GM21390 (cell line): Measurements from ENCODE around the gene XPNPEP2.
"Not testable (repeated sequence)": the region's sequence is repeated elsewhere in the genome, so short reads cannot be mapped to it uniquely, and the experiment has no call there.

Experiments
- ATAC-seq: cut with Tn5 transposase; IDR thresholded peaks from one replicate; pipeline ENCODE4 v1.9.1; 2021; ENCODE audit not compliant: unreplicated experiment

Gene XPNPEP2

GRCh38 chrX:129719931-129720530 lies 18.7 kb upstream of the XPNPEP2 start:
- ATAC-seq: no peak

- ATAC-seq: no peak
Observed at GRCh38 chrX:129720741-129721140, 18.0 kb upstream of the XPNPEP2 start.

GRCh38 chrX:129721414-129721813 lies 17.4 kb upstream of the XPNPEP2 start:
- ATAC-seq: no peak

GRCh38 chrX:129721870-129722269 lies 16.9 kb upstream of the XPNPEP2 start:
- ATAC-seq: no peak

DNA sequence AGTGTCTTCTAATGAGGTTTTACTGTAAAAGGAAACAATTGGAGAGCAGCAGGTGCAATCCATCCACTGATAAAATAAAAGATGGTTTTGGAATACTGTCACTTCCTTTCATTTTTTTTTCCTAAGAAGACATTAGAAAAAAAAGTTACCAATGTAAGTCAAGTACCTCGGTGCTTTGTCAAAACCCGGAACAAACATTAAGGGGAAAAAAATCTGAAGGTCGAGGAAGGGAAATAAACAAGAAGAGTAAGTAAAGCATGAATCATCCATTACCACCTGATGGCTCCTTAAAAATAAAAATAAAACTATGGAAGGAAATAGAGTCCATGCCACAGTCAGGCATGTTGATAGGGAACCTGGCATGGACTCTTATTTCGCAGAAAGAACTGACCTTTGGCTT lies 15.3 kb upstream of the XPNPEP2 start:
- ATAC-seq: no peak

DNA sequence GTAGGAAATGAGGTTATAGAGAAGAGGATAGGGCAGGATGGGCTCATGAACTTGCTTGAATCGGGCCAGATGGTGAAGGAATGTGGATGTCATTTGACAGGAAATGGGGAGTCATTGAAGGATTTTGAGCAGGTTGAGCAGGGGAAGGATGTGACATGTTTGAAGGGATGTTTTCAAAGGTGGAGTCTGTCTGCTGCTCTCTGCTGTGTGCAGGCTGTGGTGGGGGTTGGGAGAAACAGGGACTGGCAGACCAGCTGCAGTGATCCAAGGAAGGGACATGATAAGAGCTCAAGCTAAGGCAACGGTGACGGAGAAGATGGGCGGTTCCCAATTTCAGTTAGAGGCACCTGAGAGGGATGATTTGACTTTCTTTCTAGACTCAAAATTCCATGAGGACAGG lies 14.0 kb upstream of the XPNPEP2 start:
- ATAC-seq: no peak

DNA sequence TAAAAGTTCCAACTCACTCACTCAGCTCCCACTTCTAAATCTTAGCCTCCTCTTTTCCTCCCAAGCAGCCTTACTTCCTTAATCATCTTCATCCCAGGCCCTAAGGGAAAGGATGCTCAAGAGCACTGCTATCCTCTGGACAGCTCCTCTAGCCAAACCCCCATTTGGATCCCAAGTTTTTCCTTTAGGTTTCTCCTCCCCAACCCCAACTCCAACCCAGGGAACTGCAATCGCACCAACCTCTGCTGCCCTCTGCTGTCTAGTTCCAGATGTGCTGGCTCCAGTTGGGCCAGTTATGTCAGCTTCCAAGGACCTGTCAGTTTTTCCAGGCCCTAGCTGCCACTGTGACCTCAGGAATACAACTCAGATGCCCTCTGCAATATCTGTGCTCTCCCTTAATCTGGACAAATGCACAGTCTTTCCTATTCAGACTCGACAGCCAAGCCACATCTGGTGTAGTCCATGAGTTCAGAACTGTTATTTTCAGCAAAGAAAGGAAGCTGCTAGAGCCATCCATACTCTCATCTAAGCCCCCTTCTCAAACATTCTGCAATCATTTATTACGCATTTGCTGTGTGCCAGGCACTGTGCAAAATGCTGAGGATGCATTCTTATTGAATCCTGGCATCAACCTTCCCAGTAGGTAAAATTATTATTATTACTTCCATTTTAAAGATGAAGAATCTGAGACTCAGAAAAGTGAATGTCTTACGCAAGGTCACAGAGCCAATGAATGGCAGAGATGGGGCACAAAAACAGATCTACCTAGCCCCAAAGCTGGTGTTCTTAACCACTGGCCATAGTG lies 12.3 kb upstream of the XPNPEP2 start:
- no peak for ATAC-seq

DNA sequence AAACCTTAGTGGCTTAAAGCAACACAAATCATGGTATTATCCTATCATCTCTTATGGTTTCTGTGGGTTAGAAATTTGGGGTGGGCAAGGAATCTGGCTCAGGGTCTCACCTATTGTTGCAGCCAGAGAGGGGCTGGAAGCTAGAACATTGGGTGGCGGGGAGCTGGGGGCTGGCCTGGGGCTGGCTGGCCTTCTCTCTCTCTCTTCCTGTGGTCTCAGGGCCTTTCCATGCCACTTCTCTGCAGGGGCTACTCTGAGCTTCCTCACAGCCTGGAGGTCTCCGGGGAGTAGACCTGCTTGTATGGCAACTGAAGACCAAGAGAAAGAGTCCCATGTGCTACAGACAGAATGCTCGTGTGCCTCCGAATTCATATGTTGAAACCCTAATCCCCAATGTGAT lies 10.7 kb upstream of the XPNPEP2 start:
- no peak for ATAC-seq

- ATAC-seq: no peak
Observed at GRCh38 chrX:129731228-129731627, 7.6 kb upstream of the XPNPEP2 start.

DNA sequence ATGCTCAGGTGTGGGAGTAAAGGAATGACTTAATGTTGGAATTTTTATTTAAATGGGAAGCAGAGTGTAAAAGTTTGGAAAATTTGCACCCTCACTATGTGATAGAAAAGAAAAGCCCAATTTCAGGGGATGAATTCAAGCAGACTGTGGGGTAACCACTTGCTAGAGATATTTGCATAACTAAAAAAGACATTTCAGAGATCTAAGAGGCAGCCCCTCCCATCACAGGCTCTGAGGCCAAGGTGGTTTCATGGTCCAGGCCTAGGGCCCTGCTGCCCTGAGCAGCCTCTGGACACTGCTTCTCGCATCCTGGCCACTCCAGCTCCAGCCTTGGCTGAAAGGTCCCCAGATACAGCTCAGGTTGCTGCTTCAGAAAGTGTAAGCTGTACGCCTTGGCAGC lies 5.9 kb upstream of the XPNPEP2 start:
- ATAC-seq: no peak

DNA sequence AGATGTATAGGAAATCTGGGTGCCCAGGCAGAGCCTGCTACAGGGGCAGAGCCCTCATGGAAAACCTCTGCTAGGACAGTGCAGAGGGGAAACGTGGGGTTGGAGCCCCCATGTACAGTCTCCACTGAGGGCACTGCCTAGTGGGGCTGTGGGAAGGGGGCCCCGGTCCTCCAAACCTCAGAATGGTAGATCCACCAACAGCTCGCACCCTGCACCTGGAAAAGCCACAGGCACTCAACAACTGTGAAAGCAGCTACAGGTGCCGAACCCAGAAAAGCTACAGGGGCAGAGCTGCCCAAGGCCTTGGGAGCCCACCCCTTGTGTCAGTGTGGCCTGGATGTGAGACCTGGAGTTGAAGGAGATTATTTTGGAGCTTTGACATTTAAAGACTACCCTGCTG lies 5.4 kb upstream of the XPNPEP2 start:
- no peak for ATAC-seq

DNA sequence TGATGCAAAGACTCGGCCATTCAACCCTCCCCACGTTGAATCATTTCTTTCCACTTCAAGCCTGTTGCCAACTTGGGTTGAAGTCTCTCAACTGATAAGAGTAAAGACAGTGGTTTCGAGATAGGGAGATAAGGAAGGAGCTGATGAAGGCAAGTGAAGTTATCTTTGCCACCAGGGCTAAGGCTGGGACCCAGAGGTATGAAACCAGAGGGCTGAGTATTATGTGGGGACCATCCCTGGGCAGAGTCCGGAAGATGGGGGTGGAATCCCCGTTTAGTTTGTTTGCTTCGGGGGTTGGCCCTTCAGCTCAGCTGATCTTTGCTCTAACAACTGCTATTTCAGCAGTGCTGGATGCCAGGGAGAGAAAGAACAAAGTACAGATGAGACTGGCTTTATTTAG lies 2.3 kb upstream of the XPNPEP2 start:
- no peak for ATAC-seq

GRCh38 chrX:129737916-129738315 lies 863 bp upstream of the XPNPEP2 start:
- peak; percentile 57 for ATAC-seq

DNA sequence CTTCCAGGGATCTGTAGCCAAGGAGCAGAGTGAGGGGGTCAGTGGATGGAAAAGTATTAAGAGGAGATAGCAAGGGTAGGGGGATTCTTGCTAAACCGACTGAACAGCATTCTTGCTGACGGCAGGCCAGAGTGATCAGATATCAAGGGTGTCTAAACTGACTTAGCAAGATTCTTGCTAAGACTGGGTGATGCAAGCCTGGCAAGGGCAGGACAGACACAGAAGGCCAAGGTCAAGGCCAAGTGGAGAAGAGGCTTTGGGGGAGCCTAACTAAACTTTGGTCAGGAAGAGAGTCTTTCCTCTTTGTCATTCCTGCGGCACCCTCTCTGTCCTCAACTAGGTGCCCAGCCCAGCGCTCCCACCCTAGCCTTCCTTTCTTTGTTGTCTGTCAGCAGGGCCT lies 799 bp downstream of the XPNPEP2 start:
- ATAC-seq: no peak

DNA sequence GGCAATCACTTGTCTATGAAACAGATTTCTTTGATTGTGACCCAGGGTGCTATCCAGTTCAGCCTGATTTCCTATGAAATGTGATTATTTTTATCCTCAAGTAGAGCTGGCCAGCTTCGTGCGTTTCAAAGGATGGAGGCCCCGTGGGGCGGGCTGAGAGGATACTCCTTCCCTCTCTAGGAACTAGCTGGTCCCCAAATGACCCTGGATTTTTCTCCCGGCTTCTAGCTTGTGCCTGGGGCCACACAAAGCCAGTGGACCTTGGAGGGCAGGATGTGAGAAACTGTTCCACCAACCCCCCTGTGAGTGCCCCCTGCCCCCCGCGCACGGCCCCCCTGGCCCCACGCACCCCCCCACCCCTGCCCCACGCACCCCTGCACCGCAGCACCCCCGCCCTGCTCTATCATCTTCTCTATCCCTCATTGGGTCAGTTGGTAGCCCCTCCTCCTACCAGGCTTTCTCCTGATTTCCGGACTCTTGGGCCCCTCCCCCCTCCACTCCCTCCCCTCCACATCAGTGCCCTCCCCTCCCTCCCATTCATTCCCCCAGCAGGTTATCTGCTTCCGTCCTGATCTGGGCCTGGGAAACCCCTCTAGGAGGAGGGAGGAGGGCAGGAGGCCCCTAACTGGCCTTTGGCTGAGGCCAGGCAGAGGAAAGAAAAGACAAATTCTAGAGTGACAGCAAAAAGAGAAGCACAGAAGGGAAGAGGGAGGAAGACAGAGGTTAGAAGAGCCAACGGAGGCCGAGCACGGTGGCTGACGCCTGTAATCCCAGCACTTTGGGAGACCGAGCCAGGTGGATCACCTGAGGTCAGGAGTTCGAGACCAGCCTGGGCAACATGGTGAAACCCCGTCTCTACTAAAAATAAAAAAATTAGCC lies 3.3 kb downstream of the XPNPEP2 start:
- ATAC-seq: no peak

DNA sequence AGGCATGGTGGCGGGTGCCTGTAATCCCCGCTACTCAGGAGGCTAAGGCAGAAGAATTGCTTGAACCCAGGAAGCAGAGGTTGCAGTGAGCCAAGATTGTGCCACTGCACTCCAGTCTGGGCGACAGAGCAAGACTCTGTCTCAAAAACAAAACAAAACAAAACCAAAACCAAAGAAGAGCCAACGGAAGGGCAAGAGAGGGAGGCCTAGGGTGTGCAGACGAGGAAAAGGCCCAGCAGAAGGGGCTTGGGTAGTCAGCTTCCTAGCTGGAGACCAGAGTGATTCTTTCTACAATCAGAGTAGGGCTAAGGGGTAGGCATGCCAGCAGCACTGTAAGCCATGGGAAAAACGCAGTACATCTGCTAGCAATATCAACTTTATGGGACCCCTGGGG lies 4.0 kb downstream of the XPNPEP2 start:
- not testable (repeated sequence) for ATAC-seq

DNA sequence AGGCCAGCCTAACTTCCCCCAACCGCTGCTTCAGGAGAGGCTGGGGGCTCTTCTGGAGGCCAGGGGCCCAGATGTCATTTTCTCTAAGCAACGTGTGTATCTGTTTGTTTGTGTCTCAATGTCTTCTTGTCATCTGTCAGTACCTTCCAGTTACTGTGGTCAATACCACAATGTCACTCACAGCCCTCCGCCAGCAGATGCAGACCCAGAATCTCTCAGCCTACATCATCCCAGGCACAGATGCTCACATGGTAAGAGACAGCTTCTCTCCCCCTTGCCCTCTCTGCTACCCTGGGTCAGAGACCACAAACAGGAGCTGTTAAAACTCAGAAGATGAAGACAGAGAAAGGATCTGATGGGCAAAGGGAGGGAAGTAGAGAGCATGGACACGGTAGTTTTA lies 5.0 kb downstream of the XPNPEP2 start:
- no peak for ATAC-seq

DNA sequence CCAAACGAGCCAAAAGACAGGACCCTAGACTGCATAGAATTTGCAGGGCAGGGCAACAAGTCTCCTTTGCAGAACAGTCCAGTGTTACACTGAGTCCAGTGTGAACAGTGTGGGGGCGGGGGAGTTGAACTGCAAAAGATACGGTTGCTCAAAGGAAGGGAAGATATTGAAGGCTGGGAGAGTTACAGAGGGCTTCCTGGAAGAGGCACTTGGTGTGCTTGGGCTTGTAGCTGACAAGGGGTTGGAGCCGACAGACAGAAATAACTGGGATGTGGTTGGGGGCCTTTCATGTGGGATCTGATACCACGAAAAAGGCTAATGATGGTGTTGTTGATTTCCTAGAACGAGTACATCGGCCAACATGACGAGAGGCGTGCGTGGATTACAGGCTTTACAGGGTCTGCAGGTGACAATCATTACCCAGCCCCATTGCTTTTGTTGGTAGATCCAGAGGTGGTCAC lies 6.1 kb downstream of the XPNPEP2 start:
- ATAC-seq: no peak

- ATAC-seq: no peak
Observed at GRCh38 chrX:129746557-129747470, 8.0 kb downstream of the XPNPEP2 start.

DNA sequence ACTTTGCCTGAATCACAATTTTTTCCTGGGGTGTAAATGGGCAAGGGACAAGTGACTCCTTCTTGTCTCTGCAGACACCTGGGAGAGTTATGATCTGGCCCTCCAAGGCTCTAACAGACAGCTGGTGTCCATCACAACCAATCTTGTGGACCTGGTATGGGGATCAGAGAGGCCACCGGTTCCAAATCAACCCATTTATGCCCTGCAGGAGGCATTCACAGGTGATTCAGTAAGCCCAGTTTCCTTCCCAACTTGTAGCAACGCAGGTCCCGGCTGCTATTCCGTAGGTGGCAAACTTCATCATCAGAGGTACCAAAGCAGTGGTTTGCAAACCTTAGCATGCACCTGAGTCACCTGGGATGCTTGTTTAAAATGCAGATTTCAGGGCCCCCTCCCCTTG lies 8.8 kb downstream of the XPNPEP2 start:
- no peak for ATAC-seq

DNA sequence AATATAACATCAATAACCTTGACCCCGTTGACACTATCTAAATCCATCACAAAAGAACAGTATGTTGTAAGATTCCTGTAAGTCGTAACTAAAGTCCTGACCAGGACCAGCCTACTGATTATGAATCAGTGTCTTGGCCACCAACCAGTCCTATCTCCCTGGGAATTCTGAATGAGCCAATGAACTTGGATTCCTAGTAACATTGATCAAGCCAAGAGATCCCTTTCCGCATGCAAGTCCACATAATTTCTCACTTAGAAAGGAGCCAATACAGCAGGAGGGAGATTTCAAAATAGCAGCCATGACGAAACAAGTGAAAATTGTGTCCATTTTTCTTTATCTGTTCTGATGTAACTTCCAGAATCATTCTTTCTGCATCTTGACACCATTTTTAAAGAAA lies 9.5 kb downstream of the XPNPEP2 start:
- no peak for ATAC-seq
